Loucy (cell line): ENCODE results near the gene AFF4.

Experiments
- CTCF ChIP-seq: fragments of 200-600 bp; sonication (generic); conservative IDR thresholded peaks from 2 replicates; pipeline ENCODE4 v1.5.1; 2014; ENCODE audit warnings: mild to moderate bottlenecking, antibody characterized with exemption, low read length
- EZH2phosphoT487 ChIP-seq: fragments of 200-600 bp; IDR thresholded peaks from 2 replicates; pipeline ENCODE4 v1.6.1; 2018; ENCODE audit warnings: antibody characterized with exemption, mild to moderate bottlenecking, moderate library complexity, borderline replicate concordance

- TF ChIP-seq CTCF (no peak), EZH2phosphoT487 (no peak)
Observed at GRCh38 chr5:132856011-132856410, 107.4 kb downstream of the AFF4 start.
